ENCODE results near the gene PSMD11. TPM values are rescaled to one million over a fixed set of nuclear protein-coding genes. Genes with fewer than 3 reads are reported as not detected.

PSMD11 gene
- total RNA-seq, 1 donor from 2014 or later = 85.0 TPM

DNA sequence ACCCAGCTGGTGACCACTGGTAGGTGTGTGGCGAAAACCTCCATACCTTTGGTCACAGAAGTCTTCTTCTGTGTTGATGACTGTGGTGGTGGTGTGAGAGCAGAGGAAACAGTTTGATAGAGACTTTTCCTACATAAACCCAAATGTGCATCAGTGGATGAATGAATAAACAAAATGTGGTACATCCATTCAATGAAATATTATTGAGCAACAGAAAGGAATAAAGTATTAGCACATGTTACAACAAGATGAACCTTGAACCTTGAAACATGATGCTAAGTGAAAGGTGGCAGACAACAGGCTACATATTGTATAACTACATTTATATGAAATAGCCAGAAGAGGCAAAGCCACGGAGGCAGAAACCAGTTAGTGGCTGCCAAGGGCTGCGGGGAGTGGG lies 57.7 kb downstream of the PSMD11 start:
- H3K27ac Mint-ChIP-seq (ENCODE audit: unreplicated experiment) = no peak overlapping the region
- H3K9me3 Mint-ChIP-seq (ENCODE audit: unreplicated experiment) = peaks cover 3% of the 10 kb centered on the region
- H3K4me3 Mint-ChIP-seq (ENCODE audit: unreplicated experiment) = no peak overlapping the region
- no peaks in the 10 kb centered on the region for H3K36me3 Mint-ChIP-seq (ENCODE audit: unreplicated experiment)
- TF ChIP-seq, protein P1, sequence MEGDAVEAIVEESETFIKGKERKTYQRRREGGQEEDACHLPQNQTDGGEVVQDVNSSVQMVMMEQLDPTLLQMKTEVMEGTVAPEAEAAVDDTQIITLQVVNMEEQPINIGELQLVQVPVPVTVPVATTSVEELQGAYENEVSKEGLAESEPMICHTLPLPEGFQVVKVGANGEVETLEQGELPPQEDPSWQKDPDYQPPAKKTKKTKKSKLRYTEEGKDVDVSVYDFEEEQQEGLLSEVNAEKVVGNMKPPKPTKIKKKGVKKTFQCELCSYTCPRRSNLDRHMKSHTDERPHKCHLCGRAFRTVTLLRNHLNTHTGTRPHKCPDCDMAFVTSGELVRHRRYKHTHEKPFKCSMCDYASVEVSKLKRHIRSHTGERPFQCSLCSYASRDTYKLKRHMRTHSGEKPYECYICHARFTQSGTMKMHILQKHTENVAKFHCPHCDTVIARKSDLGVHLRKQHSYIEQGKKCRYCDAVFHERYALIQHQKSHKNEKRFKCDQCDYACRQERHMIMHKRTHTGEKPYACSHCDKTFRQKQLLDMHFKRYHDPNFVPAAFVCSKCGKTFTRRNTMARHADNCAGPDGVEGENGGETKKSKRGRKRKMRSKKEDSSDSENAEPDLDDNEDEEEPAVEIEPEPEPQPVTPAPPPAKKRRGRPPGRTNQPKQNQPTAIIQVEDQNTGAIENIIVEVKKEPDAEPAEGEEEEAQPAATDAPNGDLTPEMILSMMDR (IDR thresholded peaks at IDR 0.05) = no peak
- H3K4me1 Mint-ChIP-seq (ENCODE audit: unreplicated experiment) = peaks cover 7% of the 10 kb centered on the region
- no peaks in the 10 kb centered on the region for H3K27me3 Mint-ChIP-seq (ENCODE audit: unreplicated experiment)
- DNase-seq (ENCODE audit: extremely low spot score, unreplicated experiment) = no peak

DNA sequence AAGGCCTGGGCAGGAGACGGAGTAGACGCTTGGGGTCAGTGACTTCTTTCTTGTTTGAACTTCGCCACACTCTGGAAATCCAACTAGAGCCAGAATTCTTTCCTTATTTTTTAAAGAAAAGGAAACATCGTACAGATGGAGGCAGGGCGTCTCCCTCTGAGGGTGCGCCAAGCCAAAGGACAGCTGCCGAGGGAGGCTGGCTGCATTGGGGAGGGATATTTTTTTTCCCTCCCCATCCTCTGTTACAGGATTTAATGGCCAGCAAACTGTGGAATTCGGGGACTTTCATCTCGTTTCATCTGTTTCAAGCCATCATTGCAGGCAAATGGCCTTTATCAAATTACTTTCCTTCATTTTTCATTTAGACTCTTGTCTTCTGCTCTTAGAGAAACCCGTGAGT lies 58.4 kb downstream of the PSMD11 start:
- TF ChIP-seq, protein P1 (IDR thresholded peaks at IDR 0.05) = no peak
- no peak for DNase-seq (ENCODE audit: extremely low spot score, unreplicated experiment)
- Mint-ChIP-seq H3K27ac (ENCODE audit: unreplicated experiment) (no peak overlapping the region), H3K4me1 (ENCODE audit: unreplicated experiment) (peaks cover 6% of the 10 kb centered on the region), H3K27me3 (ENCODE audit: unreplicated experiment) (no peaks in the 10 kb centered on the region), H3K36me3 (ENCODE audit: unreplicated experiment) (no peaks in the 10 kb centered on the region), H3K4me3 (ENCODE audit: unreplicated experiment) (no peak overlapping the region), H3K9me3 (ENCODE audit: unreplicated experiment) (peaks cover 3% of the 10 kb centered on the region)

DNA sequence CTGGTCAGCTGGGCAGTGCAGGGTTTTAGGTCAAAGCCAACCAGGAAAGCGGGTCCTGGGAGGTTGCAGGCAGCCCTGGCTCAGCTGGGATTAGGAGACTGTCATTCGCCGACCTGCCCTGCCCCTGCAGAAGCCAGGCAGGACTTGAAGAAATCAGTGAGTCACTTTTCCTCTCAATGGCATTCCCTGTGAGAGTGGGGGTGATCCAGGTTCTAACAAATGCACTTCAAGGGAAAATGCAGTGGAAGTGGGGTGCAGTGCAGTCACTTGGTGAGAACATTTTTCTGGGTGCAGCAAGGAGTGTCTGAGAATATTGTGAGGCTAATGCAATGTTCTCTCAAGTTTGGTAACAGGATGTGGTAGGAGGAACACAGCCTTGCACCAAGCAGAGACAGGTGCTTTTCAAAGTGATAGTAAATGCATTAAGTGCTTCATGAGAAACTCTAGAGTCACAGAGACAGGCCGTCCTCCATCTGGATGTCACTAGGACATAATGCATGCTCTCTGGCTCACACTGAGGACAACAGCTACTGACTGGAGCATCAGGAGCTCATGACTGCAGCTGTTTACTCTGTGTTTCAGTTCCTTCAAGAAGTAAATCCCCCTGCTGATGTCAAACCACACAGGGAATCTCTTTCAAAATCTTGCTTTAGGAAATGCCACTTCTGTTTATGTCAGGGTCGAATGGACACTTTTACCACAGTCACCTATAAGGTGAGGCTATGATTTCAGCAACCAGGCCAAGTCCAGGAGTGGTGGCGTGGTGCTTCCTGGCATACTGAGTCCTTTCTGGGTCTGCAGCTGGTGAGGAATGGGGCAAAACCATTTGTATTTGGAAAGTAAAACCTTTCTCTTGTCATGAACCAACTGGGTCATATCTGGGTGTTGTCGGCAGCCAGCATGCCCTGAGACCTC lies 59.2 kb downstream of the PSMD11 start:
- Mint-ChIP-seq H3K27me3 (ENCODE audit: unreplicated experiment) (no peaks in the 10 kb centered on the region), H3K9me3 (ENCODE audit: unreplicated experiment) (peaks cover 3% of the 10 kb centered on the region), H3K27ac (ENCODE audit: unreplicated experiment) (no peak overlapping the region), H3K4me1 (ENCODE audit: unreplicated experiment) (peaks cover 3% of the 10 kb centered on the region), H3K4me3 (ENCODE audit: unreplicated experiment) (no peak overlapping the region), H3K36me3 (ENCODE audit: unreplicated experiment) (no peaks in the 10 kb centered on the region)
- DNase-seq (ENCODE audit: extremely low spot score, unreplicated experiment) = no peak
- TF ChIP-seq, protein P1 (IDR thresholded peaks at IDR 0.05) = no peak

DNA sequence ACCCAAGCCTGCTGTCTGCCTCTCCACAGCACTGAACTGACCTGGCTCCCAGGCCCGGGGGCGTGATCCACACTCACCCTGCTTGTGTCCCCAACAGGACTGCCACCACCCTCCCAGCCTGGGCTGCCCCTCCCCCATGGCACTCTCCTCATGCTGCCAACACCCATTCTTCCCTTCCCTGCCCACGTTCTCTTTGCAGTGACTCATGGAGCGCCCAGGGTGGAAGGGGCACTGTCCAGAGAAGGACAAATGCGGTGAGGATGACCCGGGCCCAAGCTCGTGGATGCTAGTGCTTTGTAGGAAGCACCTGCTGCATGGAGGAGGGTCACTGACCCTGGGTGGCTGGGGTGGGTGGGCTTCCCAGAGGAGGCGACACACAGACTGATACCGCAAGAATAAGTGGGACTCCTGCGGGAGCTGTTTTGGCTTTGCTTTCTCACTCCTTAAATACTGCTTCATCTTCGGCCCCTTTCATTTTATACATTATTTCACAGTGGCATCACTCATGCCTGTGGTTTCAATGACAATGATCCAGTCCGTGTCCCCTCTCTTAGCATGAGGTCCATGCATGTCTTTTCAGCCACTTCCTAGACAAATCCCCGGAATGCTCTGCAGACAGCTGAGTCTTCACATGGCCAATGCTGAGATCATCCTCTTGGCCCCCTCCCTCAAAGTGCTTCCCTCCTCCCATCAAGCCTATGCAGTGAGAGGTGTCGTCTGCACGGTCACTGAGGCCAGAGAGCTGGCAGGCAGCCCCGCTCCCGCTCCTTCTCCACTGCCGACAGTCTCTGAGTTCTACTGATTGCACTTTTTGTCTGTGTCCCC lies 60.1 kb downstream of the PSMD11 start:
- no peaks in the 10 kb centered on the region for H3K36me3 Mint-ChIP-seq (ENCODE audit: unreplicated experiment)
- H3K4me3 Mint-ChIP-seq (ENCODE audit: unreplicated experiment) = no peak overlapping the region
- DNase-seq (ENCODE audit: extremely low spot score, unreplicated experiment) = no peak
- H3K4me1 Mint-ChIP-seq (ENCODE audit: unreplicated experiment) = peaks cover 3% of the 10 kb centered on the region
- H3K27ac Mint-ChIP-seq (ENCODE audit: unreplicated experiment) = no peak overlapping the region
- peaks cover 3% of the 10 kb centered on the region for H3K9me3 Mint-ChIP-seq (ENCODE audit: unreplicated experiment)
- H3K27me3 Mint-ChIP-seq (ENCODE audit: unreplicated experiment) = no peaks in the 10 kb centered on the region
- TF ChIP-seq, protein P1 (IDR thresholded peaks at IDR 0.05) = no peak

DNA sequence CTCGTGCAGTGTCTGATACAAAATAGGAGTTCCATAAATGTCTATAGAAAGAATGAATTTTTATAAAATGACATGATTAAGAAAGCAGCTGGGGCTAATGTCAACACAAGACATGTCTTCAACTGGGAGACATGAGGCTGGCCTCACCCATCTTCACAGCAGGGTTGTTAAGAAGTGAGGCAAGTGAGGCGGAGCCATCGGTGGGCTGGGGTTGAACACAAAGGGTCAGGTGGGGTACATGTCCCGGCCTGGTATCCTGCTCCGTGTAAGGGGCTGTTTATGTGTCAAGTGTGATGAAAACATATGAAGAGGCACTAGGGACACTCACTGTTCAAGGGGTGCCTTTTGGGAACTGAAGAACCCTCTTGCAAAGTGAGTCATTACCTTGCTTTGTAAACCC lies 64.6 kb downstream of the PSMD11 start:
- Mint-ChIP-seq H3K36me3 (ENCODE audit: unreplicated experiment) (no peaks in the 10 kb centered on the region), H3K4me3 (ENCODE audit: unreplicated experiment) (no peak overlapping the region), H3K27ac (ENCODE audit: unreplicated experiment) (no peak overlapping the region), H3K4me1 (ENCODE audit: unreplicated experiment) (peaks cover 3% of the 10 kb centered on the region), H3K27me3 (ENCODE audit: unreplicated experiment) (no peaks in the 10 kb centered on the region), H3K9me3 (ENCODE audit: unreplicated experiment) (no peaks in the 10 kb centered on the region)
- no peak for DNase-seq (ENCODE audit: extremely low spot score, unreplicated experiment)
- TF ChIP-seq, protein P1 (IDR thresholded peaks at IDR 0.05) = no peak
